Liver (tissue), 3 donors: Measurements from ENCODE around the gene TOR1AIP1.

Experiments
- RXRA ChIP-seq, 2 donors: IDR thresholded peaks; 2 replicates each; pipeline ENCODE4 v1.6.1; 2017 to 2018; ENCODE audit warnings: antibody characterized with exemption in 2 of 2, mild to moderate bottlenecking in 1 of 2
- TF ChIP-seq, protein P1 (sequence below): fragments of 150-350 bp; IDR thresholded peaks from 2 replicates; pipeline ENCODE4 v1.5.1; 2017; ENCODE audit warnings: improper control_type of control experiment, low read depth, low read length; ENCODE audit not compliant: missing input control
- TF ChIP-seq, protein P2 (sequence below): IDR thresholded peaks from 2 replicates; pipeline ENCODE4 v1.6.1; 2016; ENCODE audit warnings: antibody characterized with exemption
- TF ChIP-seq, protein P3 (sequence below): IDR thresholded peaks from 2 replicates; pipeline ENCODE4 v1.6.1; 2016; ENCODE audit warnings: antibody characterized with exemption
- TF ChIP-seq, protein P4 (sequence below): IDR thresholded peaks from 2 replicates; pipeline ENCODE4 v1.6.1; 2016; ENCODE audit warnings: antibody characterized with exemption, mild to moderate bottlenecking
- donor health status: healthy.
- donor health status: healthy.

DNA sequence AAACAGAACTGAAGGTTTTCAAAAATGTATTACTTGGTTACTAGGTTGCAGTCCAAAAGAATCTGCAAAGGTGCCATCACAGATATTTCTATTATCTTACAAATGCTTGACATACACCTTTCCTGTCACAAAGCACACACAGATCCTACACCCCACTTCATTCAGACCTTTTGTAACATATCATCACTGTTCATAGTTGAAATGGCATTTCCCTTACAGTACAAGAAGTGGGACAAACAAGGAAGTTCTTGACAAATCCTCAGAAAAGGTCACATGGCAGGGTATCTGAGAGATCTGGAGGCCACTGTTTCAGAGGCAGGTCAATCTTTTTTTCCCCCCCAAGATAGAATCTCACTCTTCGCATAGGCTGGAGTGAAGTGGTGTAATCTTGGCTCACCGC lies 25.8 kb upstream of the TOR1AIP1 start:
- TF ChIP-seq, protein P1, sequence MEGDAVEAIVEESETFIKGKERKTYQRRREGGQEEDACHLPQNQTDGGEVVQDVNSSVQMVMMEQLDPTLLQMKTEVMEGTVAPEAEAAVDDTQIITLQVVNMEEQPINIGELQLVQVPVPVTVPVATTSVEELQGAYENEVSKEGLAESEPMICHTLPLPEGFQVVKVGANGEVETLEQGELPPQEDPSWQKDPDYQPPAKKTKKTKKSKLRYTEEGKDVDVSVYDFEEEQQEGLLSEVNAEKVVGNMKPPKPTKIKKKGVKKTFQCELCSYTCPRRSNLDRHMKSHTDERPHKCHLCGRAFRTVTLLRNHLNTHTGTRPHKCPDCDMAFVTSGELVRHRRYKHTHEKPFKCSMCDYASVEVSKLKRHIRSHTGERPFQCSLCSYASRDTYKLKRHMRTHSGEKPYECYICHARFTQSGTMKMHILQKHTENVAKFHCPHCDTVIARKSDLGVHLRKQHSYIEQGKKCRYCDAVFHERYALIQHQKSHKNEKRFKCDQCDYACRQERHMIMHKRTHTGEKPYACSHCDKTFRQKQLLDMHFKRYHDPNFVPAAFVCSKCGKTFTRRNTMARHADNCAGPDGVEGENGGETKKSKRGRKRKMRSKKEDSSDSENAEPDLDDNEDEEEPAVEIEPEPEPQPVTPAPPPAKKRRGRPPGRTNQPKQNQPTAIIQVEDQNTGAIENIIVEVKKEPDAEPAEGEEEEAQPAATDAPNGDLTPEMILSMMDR = no peak
- TF ChIP-seq, protein P2, sequence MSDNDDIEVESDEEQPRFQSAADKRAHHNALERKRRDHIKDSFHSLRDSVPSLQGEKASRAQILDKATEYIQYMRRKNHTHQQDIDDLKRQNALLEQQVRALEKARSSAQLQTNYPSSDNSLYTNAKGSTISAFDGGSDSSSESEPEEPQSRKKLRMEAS = no peak
- TF ChIP-seq RXRA (IDR thresholded peaks at IDR 0.05) = no peak
- TF ChIP-seq, protein P3, sequence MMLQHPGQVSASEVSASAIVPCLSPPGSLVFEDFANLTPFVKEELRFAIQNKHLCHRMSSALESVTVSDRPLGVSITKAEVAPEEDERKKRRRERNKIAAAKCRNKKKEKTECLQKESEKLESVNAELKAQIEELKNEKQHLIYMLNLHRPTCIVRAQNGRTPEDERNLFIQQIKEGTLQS = no peak
- TF ChIP-seq, protein P4, sequence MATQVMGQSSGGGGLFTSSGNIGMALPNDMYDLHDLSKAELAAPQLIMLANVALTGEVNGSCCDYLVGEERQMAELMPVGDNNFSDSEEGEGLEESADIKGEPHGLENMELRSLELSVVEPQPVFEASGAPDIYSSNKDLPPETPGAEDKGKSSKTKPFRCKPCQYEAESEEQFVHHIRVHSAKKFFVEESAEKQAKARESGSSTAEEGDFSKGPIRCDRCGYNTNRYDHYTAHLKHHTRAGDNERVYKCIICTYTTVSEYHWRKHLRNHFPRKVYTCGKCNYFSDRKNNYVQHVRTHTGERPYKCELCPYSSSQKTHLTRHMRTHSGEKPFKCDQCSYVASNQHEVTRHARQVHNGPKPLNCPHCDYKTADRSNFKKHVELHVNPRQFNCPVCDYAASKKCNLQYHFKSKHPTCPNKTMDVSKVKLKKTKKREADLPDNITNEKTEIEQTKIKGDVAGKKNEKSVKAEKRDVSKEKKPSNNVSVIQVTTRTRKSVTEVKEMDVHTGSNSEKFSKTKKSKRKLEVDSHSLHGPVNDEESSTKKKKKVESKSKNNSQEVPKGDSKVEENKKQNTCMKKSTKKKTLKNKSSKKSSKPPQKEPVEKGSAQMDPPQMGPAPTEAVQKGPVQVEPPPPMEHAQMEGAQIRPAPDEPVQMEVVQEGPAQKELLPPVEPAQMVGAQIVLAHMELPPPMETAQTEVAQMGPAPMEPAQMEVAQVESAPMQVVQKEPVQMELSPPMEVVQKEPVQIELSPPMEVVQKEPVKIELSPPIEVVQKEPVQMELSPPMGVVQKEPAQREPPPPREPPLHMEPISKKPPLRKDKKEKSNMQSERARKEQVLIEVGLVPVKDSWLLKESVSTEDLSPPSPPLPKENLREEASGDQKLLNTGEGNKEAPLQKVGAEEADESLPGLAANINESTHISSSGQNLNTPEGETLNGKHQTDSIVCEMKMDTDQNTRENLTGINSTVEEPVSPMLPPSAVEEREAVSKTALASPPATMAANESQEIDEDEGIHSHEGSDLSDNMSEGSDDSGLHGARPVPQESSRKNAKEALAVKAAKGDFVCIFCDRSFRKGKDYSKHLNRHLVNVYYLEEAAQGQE = no peak
